Smooth muscle cell of the brain vasculature (primary cell): ENCODE measurements around the gene MRPS18A.

Experiments
- DNase-seq: peaks from one replicate; pipeline ENCODE4 v3.0.0-alpha.2; 2012; ENCODE audit warnings: low read depth, low spot score

Gene MRPS18A

DNA sequence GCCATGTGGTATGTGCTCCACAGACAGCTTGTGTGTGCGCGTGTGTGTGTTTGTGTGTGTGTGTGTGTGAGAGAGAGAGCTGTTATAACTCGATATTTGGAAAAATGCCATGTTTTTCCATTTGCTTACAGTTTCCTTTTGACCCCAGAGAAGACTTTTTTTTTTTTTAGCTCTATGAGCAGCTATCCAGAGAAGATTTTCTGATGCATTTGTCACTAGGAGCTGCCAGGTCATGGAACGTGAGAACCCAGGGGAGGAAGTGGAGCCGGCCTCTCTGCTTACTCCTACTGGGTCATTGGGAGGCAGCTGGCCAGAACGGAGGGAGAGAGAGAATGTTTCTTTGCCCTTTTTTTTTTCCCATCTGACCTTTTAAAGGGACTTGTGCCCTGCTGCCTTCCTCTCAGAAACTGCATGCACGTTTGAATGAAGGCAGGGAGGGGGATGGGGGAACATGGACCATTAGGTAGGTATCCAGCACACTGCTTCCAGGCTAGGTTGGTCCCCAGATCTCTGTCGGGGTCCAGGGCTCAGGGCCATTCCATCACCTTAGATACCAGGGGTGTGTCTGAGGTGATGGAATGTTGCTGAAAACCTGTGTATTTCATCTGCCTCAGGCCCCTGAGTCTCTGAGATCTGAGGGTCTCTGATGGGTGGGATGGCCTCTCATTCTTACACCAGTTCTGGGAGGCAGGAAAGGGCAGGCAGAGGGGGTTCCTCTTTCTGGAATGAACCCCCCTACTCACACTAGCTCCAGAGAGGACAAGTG, 11.2 kb upstream of the MRPS18A start:
- DNase-seq: no peak

DNA sequence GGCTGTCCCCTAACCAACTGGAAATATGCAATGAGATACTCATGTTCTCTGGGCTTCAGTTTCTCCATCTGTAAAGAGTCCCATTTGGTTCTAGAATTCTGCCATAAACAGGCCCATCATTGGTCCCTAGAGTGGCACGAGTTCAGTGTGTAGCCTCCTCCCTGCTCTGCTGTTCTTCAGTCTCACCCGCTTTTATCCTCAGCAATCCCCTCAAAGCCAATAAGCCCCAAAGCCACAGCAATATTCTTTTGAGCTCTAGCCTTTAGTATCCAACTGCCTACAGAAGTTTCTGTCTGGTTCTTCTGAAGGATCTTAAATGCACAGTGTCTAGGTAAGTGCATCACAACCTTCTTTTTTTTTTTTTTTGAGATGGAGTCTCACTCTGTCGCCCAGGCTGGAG, 9.8 kb upstream of the MRPS18A start:
- no peak for DNase-seq

DNA sequence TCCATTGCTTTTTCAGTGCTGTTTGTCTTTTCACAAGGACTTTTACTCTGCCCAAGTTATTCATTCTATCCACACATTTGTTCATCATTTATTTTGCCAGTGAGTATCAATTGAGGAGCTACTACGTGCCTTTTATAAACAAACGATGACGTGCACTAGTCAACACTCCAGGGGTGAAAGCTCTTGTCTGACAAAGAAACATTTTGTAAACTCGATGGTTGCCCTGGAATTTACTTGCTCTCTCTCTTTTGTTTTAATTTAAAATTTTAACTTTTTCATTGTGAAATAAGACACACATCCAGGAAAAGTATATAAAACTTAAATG, 8.3 kb upstream of the MRPS18A start:
- no peak for DNase-seq

DNA sequence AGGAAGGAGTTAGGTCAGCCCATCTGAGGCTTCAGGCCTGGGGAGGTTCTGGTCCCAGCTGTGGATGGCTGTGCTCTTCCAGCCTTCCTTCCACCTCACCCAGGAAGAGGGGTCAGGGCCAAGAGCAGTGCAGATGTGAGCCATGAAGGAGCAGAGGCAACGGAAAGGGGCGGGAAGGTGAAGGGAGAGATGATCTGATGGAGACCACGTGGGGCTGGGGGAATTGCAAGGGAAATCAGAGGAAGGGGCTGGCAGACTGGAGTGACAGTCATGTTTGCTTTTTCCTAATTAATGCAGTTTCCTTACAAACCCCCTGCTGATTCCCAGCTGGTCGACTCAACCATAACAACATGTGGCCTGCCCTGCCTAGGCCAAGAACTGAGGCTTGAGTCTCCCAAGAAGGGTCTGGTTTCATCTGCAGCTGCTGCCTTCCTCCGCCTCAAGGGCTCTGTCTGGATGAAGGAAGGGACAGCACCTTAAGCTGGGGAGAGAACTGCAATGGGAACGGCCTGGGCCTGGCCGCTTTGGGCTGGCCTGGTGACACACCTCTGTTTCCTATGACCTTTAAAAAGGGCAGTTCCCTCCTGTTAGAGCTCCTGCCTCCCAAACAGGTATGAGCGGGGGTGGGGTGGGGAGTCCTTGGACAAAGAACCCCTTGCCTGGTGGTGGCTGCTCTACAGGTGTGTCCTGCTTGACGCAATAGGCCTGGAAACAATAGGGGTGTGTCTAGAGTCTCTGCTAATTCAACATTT, 7.8 kb upstream of the MRPS18A start:
- DNase-seq: no peak

DNA sequence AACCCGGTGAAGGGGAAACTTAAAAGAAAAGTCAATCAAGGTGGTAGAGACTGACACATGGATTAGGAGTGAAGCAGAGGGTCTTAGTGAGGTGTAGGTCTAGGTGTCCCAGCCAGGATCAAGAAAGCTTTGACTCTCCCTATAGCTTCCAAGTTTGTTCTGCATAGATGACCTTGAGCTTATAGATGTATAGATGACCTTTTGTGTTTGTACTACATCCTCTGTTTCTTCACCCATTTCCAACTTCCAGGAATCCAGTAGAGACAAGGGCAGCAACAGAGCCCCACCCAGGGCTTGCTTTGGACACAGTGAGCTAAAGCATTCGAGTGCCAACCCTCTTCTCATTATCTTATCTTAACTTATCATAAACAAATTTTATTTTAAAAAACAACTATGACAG, 1.8 kb upstream of the MRPS18A start:
- no peak for DNase-seq

DNA sequence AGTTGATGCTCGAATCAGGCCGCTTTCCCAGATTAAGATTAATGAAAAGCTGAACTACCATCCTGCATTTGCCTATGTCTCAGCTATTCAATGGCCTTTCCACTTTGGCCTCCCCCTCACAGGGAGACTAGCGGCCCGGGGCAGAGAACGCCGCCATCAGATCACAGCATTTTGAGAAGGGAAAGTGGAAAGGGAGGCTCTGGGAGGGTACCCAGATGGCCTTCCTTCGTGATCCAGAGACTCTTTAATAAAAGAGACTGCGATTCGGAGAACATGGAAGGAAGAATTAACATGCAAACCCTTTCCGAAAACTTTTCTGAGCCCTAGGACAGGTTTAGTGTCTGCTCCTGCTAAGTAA, 533 bp downstream of the MRPS18A start:
- no peak for DNase-seq

DNA sequence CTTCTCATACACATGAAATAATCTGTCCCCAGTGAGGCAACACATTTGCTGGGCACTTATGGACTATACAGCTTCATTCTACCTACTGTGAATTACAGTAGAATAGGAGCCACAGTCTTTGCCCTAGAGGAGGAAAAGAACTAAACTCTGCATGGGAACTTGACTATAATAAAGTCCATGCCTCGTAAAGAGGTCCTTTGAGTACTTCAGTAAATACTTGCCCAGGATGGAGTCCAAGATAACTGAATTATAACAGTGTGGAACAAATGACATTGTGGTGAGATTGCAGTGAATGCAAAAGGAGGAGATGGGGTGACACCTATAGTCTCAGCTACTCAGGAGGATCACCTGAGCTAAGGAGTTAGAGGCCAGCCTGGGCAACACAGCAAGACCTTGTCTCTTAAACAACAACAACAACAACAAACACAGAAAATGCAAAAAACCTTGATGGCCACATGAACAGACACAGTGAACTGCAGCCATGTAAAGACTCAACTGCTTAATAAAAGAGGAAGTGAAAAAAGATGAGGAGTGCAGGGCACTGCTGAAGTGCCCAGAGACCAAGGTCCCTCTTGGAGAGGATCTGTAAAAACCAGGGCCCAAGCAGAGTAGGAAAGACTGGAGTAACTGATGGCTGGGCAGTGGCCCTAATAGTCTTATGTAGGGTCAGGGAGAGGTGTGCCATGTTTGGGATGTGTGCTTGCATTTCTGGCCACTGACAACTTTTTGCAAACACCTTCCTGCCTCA, 3.7 kb downstream of the MRPS18A start:
- DNase-seq: no peak

DNA sequence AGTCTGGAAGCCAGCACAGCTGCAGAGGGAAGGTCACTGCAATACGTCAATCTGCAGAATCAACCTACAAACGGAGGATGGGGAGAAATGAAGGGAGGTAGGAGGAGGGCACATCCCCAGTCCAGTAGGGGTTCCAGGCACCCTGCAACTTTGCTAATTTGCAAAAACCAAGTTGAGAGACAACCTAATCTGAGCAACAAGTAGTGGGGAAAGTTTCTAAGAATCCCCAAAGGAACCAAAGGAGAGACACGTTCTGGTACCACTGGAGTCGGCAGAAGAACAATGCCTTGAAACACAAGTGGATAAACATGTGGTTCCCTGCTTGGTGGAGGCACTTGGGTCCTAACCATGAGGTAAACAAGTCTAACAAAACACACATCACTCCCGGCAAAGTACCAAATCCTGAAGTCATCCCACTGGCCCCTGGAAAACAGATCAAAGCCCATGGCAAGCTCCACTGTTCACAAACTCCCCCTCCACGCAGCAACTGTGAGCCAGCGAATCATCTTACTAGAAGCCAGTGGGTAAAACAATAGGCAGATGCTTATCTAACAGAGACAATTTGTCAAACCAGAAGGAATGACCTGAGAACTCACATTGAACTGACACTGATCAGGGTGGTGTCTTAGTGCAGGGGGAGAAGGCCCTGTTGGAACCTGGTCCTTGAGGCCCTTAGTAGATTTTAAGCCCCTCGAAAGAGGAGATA, 4.7 kb downstream of the MRPS18A start:
- no peak for DNase-seq

DNA sequence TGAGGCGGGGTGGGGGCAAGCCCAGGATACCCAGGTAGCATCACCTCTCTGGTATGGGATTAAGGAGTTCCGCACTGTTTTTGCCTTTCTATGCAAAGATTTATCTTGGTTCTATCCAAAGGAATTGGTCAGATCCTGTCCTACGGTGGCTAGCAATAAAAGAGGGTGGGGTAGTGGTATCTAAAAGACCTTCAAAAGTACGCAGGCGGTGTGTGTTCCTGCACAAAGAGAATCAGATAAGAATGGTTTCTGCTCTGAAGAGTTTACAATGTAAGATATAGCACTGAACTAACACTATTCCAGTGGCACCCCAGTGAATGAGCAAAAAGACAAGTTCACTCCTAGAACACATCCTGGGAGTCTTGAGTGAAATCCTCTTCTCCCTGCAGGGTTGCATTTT, 6.3 kb downstream of the MRPS18A start:
- no peak for DNase-seq

DNA sequence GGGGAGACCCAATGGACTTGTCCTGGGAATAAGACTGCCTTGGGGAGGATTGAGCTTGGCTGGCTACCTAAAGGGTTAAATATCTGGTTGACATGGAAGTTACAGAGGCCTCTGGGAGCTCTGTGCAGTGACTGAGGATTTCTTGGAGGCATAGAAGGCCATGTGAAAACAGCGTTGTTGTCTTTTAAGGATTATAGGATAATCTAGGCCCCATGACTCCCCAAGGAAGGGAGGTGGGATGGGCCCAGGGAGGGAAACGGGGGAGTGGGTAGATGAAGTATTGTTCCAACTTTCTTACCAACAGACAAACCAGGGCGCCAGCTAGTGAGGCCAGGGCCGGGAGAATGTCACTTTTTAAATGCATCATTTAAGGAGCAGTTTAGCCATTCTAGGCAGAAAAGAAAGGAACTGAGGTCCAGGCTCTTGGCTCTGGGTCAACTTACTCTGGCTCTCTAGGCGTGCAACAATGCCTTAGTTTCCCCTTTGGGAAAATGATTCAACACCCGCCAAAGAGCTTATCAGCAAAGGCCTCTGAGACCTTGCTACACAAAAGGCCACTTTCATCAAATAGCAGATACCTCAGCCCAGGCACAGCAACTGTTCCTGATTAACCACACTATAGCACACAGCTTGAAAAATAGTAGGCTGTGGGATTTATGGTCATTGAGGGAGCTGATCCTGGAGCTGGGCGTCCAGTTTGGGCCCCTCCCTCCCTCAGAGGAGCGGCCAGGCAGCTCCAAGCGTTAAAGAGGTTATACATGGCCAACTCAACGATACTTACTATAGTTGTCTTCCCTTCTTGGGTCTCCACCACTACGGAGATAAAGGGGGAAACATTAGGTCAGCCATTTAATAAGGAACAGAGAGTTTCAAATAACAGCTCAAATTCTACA, 7.0 kb downstream of the MRPS18A start:
- DNase-seq: no peak

DNA sequence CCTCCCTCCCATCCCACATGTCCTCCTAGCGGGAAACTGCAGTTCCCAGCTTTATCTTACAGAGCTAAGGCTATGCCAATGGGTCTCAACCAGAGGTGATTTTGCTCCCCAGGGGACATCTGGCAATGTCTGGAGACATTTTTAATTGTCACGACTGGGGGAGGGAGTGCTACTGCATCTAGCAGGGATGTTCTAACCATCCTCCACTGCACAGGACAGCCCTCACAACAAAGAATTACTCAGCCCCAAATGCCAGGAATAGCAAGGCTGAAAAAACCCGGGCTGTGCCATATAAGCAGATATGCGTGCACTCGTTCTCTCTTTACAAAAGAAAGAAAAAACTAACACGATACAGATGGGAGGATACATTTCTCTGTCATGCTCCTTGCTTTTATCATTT, 8.5 kb downstream of the MRPS18A start:
- DNase-seq: no peak

DNA sequence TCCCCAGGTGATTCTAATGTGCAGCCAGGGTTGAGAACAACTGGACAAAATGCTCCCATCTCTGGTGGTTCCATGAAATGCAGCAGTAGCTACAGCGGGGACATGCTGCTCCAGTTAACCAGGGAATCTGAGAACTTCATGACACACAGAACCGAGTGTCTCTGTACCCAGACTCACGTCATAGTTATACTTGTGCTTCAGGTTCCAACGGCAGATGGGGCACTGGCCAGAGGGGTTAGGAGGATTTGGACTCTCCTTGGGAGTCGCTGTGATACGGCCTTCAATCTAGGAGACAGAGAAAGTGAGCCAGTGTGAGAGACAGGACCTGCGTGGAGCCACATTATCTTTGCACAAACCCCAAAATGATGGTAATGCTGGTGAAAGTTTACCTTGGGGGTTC, 9.2 kb downstream of the MRPS18A start:
- DNase-seq: no peak

DNA sequence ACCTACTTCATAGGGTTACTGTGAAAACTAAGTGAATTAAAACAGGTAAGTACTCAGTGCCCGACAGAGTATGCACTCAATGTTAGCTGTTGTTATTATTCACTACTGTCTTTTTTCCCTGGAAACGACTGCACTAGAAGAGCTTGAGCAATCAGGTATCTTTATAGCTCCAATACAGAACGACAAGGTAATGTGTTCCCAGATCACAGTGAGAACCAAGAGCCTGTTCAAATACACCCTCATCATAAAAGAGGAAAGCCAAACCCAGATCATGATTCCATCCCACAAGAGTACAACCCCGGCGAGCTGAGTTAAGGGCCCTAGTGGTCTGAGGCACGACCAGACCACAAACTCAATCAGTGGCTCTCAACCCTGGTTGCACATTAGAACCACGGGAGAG, 9.8 kb downstream of the MRPS18A start:
- no peak for DNase-seq

DNA sequence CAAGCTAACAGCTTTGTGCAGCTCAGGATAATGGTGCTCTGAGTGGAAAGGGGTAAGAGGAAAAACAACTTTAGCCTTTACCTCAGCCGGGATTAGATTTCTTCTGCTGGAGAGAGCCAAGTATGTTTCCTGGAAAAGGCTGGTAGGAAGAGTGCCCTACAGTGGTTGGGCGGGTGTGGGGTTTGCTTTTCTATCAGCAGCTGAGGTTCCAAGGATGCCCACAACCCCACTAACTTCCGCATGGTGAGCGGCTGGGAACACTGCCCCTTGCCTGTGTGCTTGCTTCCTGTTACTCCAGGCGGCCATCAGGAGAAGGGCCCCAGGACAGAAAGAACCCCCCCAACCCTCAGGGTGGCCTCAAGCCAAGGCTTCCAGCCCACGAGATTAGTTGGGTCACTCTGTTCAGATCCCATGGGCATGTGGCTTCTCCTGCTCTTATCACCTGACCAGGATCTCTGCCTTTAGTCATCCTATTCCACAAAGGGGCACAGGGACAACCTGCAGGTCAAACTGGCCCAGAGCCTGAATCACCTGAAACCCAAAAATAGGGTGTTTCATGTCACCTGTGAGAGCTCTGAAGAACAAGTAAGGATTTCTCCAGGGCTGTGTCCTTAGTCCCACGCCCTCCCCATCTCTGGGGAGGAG, 10.5 kb downstream of the MRPS18A start:
- no peak for DNase-seq

DNA sequence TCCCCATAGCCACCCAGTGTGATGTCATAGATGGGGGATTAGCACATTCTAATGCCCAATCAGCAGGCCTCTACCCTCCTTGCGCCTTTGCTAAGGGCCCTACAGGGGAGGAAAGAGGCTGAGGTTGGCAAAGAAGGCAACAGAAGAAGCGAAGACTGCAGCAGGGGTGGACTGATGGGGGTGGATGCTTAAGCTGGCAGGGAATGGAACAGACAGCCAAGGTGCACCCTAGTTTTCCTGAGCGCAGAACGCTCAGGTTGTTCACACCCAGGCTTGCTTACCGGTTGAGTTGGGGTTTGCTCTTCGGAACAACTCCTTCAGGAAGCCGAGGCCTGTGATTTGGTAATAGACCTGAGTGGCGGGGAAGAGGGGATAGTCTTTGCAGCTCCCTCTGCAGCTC, 12.7 kb downstream of the MRPS18A start:
- no peak for DNase-seq

DNA sequence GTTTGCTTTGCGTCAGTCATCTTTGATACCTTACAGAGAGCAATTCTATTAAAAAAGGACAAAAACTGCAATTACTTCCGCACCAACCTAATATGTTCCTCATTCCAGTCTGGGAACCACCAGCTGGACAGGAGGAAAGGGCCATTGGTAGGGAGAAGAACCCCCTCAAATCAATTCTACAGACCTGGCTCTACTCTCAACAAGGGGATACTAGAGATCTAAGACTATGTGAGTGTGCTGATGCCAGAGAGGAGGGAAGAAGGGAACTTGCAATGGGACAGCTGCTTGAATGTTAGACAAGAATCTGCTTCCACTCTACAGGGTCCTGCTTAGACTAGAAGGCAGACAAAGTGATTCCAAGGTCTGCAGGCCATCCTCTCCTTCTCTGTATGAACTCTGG, 13.3 kb downstream of the MRPS18A start:
- DNase-seq: no peak

DNA sequence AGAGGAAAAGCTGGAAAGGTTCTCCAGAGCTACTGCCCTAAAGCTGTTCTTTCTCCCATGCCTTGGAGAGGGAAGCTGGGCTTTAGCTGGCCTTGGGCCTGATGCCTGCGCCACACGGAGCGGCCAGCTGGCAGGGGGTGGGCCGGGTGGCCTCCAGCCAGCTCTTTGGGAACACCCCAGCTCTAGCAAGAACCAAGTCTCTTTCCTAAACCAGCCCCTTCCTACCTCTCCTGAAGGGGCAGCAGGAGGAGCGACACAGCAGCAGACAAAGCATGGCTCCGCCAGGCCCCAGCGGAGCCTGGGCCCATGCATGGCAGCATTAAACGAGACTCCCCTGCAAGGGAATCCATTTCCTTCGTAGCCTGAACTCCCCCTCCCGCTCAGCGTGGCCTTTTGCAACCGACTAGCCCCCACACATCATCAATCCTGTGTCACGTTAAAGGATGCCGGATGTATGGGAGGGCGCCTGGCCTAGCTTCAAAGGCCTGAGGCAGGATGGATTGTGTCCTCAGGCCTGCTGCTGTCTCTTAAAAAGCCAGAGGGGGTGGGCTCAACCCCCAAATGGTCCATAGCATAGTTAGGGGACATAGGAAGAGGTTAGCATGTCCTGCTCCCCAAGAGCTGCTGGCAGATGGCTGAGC, 14.0 kb downstream of the MRPS18A start:
- DNase-seq: no peak

DNA sequence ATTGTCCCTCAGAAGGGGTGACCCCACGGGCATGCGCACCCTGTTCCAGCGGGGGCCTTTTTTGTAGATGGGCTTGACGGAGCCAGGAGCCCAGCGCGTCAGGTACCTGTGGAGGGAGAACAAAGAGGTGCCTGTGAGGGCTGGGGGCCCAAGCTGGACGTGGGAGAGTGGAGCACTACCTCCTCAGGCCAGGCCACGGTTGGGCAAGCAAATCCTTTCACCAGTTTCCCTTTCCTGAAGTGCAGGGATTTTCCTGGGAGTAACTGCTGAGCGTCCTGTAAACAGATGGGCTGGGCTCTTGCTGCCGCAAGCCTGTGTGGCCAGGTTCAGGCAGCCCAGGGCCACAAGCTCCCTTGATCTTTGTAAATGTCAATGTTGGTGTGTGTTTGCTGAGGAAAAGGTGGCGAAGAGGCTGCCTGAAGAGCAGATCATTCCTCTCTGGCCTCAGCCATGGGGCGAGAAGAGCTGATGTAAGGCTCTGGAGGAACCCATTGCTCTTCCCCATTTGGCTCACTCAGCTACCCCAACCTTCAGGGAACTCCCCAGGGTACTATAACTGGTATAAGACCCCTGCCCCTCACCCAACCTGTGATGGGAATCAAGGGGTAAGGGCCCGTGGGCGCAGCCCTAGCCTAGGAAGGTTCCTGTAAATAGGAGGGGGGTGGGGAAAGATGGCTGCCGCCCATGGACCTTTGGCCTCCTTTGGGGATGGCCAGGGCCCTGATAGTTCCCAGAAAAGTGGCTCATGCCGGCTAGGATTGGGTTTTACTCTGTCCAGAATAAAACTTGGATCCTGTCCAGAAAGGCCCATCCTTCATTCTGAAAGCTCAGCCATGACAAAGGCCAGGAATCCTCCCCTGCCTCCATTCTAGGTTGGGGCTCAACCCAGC, 15.5 kb downstream of the MRPS18A start:
- DNase-seq: no peak
